Erythroblast (primary cell): Measurements from ENCODE around the gene TCF12.
"Not testable (repeated sequence)": the region's sequence is repeated elsewhere in the genome, so short reads cannot be mapped to it uniquely, and the experiment has no call there.

Experiments
- DNase-seq, 2 experiments: peaks; one replicate each; lab custom pipeline; 2025; lab: John Stamatoyannopoulos, UW
- GATA1 ChIP-seq: IDR thresholded peaks from 2 replicates; pipeline ENCODE4 v1.6.1; 2011; ENCODE audit warnings: low read depth, mild to moderate bottlenecking, control low read depth, low read length, moderate library complexity
- POLR2A ChIP-seq: IDR thresholded peaks from 2 replicates; pipeline ENCODE4 v1.6.1; 2011; ENCODE audit warnings: mild to moderate bottlenecking, low read length

Gene TCF12

DNA sequence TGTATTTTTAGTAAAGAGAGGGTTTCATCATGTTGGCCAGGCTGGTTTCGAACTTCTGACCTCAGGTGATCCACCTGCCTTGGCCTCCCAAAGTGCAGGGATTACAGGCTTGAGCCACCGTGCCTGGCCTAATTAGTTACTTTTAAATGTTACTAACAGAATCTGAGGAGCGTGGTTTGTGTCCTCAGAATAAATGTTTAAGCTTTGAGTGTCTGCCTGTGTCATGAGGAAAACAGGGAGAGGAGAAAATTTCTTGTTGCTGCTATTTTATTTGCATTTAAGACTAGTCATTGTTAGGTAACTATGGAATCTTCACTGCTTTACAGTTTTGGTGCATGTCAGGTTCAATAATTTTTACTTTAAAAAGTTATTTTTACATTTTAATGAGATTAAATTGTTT lies 68.8 kb downstream of the TCF12 start:
- TF ChIP-seq POLR2A, result no peak
- DNase-seq, result no peak

DNA sequence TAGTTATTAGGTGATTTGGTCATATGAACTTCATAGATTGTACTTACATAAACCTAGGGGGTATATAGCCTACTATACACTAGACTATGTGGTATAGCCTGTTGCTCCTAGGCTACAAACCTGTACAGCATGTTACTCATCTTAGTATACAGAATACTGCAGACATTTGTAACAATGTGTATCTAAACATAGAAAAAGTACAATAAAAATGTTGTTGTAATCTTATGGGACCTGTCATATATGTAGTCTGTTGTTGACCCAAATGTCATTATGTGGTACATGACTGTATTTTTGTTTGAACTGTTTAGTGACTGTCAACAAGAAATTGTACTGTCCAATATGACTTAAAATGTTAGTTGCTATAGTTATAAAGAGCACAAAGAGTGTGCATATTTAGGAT lies 69.8 kb downstream of the TCF12 start:
- no peak for DNase-seq

DNA sequence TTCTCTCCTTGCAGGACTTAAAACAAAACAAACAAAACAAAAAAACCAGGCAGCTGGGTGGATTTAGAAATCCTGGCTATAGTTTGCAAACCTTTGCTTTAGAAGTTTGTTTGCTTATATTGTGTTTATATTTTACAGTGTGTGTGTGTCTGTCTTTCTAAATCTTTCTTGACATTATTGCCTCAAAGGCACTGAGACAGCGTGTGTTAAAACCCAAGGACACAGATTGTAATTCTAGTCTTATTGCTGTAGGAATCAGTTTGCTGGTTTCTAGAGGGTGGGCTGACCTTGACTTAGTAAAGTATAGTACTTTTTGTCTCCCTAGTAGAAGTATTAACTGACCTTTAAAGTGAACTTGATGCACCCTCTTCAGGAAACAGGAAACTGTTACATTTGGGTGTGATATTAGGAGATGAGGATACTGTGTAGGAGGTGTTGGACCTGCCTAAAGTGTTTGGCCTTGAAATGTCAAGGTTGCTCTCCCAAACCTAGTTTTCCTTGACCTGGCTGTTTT lies 71.0 kb downstream of the TCF12 start:
- no peak for DNase-seq
- TF ChIP-seq GATA1 (no peak), POLR2A (no peak)

More for the DNA sequence above, 69.8 kb downstream of the TCF12 start:
- TF ChIP-seq POLR2A (no peak), GATA1 (no peak)

DNA sequence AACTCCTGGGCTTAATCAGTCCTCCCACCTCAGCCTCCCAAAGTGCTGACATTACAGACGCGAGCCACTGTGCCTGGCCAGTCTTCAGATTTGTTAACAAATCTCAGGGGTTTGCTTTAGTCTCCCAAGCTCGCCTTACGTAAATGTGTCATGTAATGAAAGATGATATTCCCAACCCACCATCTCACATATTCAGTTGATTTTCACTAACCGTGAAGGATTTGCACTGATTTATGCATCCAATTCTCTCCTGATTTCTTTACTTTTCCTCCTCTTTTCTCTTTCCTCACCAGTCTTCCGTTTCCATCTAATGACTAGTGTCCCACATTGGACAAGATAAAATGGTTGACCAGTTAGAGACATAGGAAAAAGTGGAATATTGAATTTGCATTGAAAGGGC lies 72.6 kb downstream of the TCF12 start:
- DNase-seq, result no peak

DNA sequence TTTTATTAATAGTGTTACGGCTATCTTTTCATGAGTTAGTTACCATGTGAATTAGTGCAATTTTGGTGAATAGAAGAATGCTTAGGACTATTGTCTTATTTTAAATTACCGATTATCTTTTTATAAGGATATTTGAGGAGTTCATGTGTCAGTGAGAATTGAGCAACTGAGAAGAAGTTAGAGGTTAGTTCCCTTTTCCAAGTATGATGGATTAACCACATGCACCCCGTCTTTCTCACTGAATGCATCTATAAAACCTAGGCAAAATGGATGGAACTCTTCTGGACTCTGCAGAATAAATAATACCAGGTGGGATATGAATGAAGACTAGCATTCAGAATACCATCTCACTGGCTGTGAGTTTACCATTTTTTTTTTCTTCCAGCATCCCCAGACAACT lies 74.3 kb downstream of the TCF12 start:
- DNase-seq, result no peak
- TF ChIP-seq GATA1 (no peak), POLR2A (no peak)

More for the DNA sequence above, 72.6 kb downstream of the TCF12 start:
- no peak for TF ChIP-seq GATA1
- no peak for TF ChIP-seq POLR2A

DNA sequence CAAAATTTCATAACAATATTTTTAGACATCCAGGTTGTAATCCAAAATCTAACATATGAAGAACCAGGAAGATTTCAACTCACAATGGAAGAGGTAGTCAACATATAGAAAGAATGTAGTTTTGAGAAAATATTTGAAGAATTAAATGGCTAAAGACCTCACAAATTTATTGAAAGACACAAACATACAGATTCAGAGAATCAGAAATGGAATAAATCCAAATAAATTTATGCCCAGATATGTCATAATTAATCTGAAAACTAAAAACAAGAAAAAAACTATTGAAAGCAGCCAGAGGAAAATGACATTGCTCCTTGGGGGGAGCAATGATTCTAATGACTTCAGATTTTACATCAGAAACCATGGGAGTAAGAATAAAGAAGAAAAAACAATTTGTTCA lies 75.8 kb downstream of the TCF12 start:
- DNase-seq, result no peak
- TF ChIP-seq GATA1 (no peak), POLR2A (no peak)

DNA sequence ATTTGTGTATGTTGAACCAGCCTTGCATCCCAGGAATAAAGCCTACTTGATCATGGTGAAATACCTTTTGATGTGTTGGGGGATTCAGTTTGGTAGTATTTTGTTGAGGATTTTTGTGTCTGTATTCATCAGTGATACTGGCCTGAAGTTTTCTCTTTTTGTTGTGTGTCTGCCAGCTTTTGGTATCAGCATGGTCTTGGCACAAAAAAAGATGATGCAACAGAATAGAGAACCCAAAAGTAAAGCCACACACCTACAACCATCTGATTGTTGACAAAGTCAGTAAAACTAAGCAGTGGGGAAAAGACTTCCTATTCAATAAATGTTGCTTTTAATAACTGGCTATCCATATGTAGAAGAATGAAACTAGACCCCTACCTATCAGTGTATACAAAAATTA lies 77.6 kb downstream of the TCF12 start:
- TF ChIP-seq POLR2A, result no peak
- TF ChIP-seq GATA1, result no peak
- peak in 1 of 2 experiments; percentile 38 for DNase-seq

DNA sequence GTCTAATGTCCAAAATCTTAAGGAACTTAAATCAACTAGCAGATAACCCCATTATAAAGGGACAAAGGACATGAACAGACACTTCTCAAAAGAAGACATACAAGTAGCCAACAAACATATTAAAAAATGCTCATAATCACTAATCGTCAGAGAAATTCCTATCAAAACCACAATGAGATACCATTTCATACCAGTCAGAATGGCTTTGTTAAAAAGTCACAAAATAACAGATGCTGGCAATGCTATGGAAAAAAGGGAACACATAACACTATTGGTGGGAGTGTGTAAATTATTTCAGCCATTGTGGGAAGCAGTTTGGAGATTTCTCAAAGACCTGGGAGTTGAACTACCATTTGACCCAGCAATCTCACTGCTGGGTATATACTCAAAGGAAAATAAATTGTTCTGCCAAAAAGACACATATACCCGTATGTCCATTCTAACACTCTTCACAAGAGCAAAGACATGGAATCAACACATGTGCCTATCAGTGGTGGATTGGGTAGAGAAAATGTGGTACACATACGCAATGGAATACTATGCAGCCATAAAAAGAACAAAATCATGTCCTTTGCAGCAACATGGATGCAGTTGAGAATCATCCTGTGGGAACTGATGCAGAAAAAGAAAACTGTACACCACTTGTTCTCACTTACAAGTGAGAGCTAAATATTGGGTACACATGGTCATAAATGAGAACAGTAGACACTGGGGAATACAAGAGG lies 78.5 kb downstream of the TCF12 start:
- DNase-seq, result no peak
- TF ChIP-seq POLR2A, result no peak
- TF ChIP-seq GATA1, result no peak

DNA sequence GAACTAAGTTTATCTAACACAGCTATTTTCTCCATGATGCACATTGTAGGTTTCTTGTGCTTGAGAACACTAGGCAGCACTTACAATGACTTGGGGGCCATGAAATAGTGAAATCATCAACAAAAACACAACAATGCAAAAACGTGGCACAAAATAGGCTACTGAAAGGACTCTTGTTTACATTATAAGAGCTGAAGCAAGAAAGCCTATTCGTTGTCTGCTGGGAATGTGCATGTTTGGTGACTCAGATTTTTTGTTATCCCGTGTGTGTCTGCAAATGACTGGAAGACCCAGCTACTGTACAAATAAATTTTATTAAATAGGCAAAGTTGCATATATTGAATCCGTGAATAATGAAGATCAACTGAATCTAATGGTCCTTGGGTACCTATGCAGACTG lies 85.0 kb downstream of the TCF12 start:
- TF ChIP-seq POLR2A (no peak), GATA1 (no peak)

DNA sequence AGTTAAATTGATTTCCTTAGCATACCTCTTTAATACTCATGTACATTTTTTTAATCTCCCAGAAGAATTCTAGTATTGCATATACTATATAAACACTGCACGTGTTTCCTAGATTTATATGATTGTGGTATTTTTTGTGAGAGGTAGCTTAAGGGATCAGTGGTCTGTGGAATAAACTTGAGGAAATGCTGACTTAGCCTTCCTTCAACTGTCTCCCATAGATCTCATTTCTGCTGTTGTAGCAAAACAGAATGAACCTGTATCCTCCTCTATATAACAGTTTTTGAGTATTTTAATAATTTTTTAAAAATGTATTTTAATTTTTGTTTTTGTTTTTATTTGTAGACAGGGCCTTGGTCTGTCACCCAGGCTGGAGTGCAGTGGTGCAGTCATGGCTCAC lies 86.8 kb downstream of the TCF12 start:
- DNase-seq, result no peak

More for the DNA sequence above, 85.0 kb downstream of the TCF12 start:
- DNase-seq, result no peak

DNA sequence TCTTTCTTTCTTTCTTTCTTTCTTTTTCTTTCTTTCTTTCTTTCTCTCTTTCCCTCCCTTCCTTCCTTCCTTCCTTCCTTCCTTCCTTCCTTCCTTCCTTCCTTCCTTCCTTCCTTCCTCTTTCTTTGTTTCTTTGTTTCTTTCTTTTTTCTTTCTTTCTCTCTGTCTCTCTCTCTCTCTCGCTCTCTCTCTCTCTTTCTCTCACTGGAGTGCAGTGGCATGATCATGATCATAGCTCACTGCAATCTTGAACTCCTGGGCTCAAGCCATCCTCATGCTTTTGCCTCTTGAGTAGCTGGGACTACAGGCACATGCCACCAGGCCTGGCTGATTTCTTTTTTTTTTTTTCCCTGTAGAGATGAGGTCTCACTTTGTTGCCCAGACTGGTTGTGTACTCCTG lies 89.4 kb downstream of the TCF12 start:
- DNase-seq, result not testable (repeated sequence)

More for the DNA sequence above, 86.8 kb downstream of the TCF12 start:
- TF ChIP-seq GATA1 (no peak), POLR2A (no peak)

DNA sequence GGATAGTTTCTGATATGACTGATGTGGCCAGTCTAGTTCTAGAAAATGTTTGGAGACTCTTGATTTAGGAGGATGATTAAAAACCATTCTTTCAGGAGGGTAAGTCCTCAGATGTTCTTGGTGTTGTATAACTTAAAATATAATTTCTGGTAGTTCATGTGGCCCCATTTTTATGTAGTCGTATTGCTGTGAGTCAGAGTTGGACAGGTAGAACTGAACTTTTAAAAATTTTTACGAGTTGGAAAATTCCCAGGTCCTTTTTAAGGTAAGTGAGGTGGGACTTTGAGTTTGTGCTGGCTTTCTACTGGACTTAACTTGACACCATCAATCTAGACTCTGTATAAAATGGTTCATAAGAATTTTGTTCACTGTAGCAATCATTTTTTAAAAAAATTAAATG lies 92.3 kb downstream of the TCF12 start:
- TF ChIP-seq POLR2A (no peak), GATA1 (no peak)
- no peak for DNase-seq

DNA sequence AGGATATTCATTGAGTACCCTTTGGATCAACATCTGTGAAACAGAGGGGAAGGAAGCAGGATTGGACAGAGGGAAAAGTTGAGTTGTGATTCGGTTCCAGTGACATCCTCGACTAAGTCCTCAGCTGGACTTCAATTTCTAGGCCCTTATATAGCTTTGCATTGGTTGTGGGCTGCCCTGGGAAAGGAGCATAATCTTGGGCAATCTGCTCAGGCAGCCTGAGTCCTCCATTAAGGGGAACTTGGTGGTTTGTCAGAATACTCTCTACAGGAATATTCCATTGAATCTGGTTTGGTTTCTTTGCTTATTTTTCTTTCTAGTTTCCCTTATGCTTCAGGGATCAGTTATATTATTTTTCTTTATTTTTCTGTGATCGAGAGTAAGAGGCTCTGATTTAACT lies 94.1 kb downstream of the TCF12 start:
- no peak for DNase-seq
- TF ChIP-seq POLR2A (no peak), GATA1 (no peak)

DNA sequence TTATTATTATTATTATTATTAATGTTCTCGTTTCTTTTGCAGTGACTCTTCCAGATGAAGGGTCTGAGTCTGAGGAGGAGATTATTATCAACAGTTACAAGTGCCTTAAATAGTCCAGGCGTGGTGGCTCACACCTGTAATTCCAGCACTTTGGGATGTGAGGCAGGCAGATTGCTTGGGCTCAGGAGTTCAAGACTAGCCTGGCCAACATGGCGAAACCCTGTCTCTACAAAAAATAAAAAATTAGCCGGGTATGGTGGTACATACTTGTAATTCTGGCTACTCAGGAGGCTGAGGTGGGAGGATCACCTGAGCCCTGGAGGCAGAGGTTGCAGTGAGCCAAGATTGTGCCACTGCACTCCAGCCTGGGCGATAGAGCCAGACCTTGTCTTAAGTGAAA lies 96.5 kb downstream of the TCF12 start:
- DNase-seq, result not testable (repeated sequence)

DNA sequence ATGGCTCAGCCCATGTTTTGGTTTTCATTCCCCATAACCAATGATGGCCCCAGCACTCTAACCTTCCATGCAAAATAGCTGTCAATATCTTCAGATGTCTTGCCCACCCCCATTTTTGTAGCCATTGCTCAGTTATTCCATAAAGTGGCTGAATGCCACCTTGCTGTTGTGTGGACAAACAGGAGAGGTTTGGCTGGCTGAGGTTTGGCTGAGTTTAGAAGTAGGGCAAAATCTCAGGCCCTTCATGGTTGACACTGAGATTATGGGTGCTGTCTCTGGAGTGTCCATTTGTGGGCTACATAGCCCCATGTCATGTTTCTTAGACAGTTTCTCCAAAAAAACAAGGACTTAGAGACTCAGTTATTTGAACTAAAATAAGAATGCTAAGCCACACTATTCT lies 96.9 kb downstream of the TCF12 start:
- no peak for TF ChIP-seq GATA1
- no peak for TF ChIP-seq POLR2A
- DNase-seq, result no peak
